Esophagus mucosa (tissue), 1 donor: ENCODE results near the gene ACLY. TPM values are rescaled to one million over a fixed set of nuclear protein-coding genes. Genes with fewer than 3 reads are reported as not detected.

ENCODE experiments used
- ATAC-seq: fragments of 200-7000 bp; cut with Tn5 transposase; one replicate; pipeline ENCODE4 v1.9.1; 2020
- total RNA-seq: library from RNA; stranded (reverse); gene quantifications from one replicate; pipeline ENCODE4 v1.2.4, GENCODE V29; 2023
- donor health status: DM: yes; HTN: yes; CAD: no.

The ACLY gene
- total RNA-seq, 1 donor from 2014 or later: 161 TPM

- no peak for ATAC-seq
Measured at GRCh38 chr17:41825175-41825845, 93.4 kb downstream of the ACLY start.

- no peak for ATAC-seq
Measured at GRCh38 chr17:41824086-41824485, 94.7 kb downstream of the ACLY start.

GRCh38 chr17:41823580-41823979, 95.2 kb downstream of the ACLY start:
- ATAC-seq: no peak

- no peak for ATAC-seq
Measured at GRCh38 chr17:41823141-41823524, 95.6 kb downstream of the ACLY start.

- no peak for ATAC-seq
Measured at GRCh38 chr17:41822216-41823140, 96.3 kb downstream of the ACLY start.

- ATAC-seq: no peak
Measured at GRCh38 chr17:41821776-41822175, 97.0 kb downstream of the ACLY start.

GRCh38 chr17:41818024-41818423, 100.7 kb downstream of the ACLY start:
- no peak for ATAC-seq

Other genes with a start within 250 kb of the ACLY start
- 725 TPM for gene EIF1, start 230.1 kb downstream of the ACLY start, total RNA-seq
- gene GAST, start 206.6 kb downstream of the ACLY start, total RNA-seq: not detected
- 1.4 TPM for gene HAP1, start 184.3 kb downstream of the ACLY start, total RNA-seq
- gene JUP, start 132.2 kb downstream of the ACLY start, total RNA-seq: 1,050 TPM
- 1.9 TPM for gene P3H4, start 107.0 kb downstream of the ACLY start, total RNA-seq
- 3.1 TPM for gene FKBP10, start 105.9 kb downstream of the ACLY start, total RNA-seq
- 22.8 TPM for gene NT5C3B, start 82.7 kb downstream of the ACLY start, total RNA-seq
- 0.32 TPM for gene KLHL10, start 81.1 kb downstream of the ACLY start, total RNA-seq
- gene KLHL11, start 53.5 kb downstream of the ACLY start, total RNA-seq: 6.8 TPM
- gene ODAD4, start 11.7 kb upstream of the ACLY start, total RNA-seq: not detected
- gene CNP, start 47.8 kb upstream of the ACLY start, total RNA-seq: 89.9 TPM
- 75.5 TPM for gene DNAJC7, start 98.5 kb upstream of the ACLY start, total RNA-seq
- gene NKIRAS2, start 101.1 kb upstream of the ACLY start, total RNA-seq: 30.3 TPM
- 0.48 TPM for gene C17orf113, start 131.7 kb upstream of the ACLY start, total RNA-seq
- 0.44 TPM for gene ZNF385C, start 179.5 kb upstream of the ACLY start, total RNA-seq
- 6.3 TPM for gene DHX58, start 193.8 kb upstream of the ACLY start, total RNA-seq
- 20.8 TPM for gene KAT2A, start 202.4 kb upstream of the ACLY start, total RNA-seq
- gene HSPB9, start 203.9 kb upstream of the ACLY start, total RNA-seq: not detected
- gene RAB5C, start 236.0 kb upstream of the ACLY start, total RNA-seq: 63.8 TPM